GM21825 (cell line): ENCODE results near the gene SCARF2.
A peak's percentile ranks its signal among the peaks of the same experiment; 100 is the strongest.
"Not testable (repeated sequence)": the region's sequence is repeated elsewhere in the genome, so short reads cannot be mapped to it uniquely, and the experiment has no call there.

Experiments
- ATAC-seq: cut with Tn5 transposase; IDR thresholded peaks from one replicate; pipeline ENCODE4 v1.9.1; 2021; ENCODE audit warnings: mild to moderate bottlenecking, moderate library complexity; ENCODE audit not compliant: unreplicated experiment

The SCARF2 gene

DNA sequence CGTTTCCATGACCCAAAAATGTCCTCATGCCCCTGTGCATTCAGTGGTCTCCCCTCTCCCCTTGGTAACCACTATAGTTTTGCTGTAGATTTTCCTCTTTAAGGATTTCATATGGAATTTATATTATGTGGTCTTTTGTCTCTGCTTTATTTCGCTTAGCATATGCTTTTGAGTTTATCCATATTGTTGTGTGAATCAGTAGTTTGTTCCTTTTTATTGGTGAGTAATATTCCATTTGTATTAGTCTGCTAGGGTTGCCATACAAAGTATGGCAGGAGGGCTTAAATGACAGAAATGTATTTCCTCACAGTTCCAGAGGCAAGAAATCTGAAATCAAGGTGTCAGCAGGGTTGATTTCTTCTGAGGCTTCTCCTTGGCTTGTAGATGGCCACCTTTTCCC is 40.1 kb downstream of the SCARF2 start:
- no peak for ATAC-seq

DNA sequence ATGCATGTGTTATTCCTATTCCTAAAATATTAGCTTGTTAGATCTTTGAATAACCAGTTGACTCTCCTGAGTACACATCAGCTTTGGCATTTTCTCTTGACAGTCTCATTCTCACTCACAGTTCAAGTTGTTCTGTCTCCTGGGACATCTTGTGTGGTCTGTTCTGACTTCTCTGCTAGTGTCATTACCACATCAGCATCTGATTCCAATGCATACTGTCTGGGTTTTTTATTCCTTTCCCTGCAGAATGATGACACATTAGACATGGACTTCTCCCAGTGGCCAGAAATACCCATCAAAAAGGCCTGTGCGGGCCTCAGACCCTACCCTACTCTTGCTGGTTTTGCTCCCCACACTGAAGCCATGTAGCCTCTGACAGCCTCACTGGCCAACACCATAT is 41.0 kb downstream of the SCARF2 start:
- no peak for ATAC-seq

DNA sequence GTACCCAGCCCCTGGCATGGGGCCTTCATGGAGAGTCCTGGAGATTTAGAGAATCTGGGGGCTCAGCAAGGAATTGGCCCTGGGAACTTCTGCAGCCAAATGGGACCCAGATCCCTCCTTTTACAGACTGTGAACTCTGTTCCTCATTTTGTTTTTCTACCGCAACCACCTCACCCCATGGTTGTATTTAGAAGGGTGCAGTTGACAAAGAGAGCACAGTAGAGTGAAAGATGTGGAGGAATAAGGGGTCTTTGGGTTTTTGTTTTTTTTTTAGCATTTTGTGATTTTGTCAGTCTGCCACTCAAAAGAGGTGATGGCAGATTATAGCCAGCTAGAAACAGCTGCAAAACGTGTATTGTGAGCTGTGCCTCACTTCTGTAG is 41.7 kb downstream of the SCARF2 start:
- ATAC-seq: no peak

DNA sequence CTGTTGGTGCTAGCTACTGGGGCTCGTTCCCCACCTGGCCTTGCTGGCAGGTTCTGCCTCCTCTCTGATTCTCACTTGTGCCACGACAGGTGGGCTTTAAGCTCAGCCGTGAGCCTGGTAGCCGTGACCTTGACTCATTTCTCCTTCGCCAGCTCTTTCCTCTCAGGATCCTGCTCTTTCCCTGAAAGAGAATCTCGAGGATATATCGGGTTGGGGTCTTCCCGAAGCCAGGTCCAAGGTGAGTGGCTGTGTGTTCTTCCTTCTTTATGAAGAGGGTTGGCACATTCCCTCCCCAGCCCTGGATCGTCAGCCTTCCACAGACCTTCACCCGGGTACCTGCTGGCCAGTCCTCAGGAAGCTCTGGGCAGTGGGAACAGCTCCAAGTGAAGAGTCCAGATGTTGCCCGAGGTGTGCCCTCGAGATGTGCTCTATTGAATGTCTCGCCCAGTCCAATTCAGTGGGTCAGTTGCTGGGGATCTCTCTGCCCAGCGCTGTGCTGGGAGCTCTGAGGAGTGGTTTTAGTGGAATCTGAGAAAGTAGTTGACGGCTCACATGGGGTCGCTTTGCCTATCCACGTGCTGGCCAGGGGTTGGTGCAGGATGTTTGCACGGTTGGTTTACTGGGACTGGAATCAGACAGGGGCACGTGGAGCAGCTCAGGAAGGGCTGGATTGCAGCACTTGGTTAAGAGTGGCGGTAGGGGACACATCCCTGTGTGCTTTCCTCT is 42.3 kb downstream of the SCARF2 start:
- no peak for ATAC-seq

DNA sequence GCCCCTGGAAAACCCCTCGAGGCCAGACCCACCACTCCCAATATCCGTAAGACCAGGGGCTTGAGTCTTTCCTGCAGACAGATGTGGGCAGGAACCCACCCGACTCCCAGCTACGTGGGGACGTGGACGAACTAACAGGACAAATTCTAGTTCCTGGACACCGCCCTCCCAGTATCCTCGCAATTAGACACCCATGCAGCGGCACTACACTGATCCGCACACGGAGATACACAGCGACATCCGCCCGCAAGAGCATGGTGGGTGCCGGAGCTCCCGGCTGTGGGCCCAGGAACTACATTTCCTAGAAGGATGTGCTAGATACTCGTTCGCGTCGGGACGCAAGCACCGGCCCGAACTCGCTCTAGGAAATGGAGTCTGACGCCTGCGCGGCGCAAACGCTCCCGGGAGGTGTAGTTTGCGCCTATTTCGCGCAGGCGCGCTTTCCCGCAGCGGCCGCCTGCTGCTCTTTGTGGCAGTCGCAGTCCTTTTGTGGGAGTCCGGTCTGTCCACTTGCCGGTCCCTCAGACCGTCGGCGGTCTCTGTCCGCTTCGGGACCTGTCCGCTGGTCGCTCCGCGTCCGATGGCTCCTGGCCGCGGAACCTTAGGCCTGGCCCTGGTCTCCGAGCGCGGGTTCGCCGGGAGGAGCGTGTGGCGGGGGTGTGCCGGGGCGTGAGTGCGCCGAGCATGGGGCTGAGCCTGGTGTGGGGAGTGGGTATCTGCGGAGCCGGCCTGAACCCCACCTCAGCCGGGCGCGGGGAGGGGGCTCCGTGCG is 43.7 kb downstream of the SCARF2 start, which contains the start of gene ZNF74:
TSS of gene ZNF74 (plus strand) at position 447 of the 772 bp plus-strand sequence. CDS start 478 bp downstream, outside the sequence.
- ATAC-seq: peak; percentile 80

DNA sequence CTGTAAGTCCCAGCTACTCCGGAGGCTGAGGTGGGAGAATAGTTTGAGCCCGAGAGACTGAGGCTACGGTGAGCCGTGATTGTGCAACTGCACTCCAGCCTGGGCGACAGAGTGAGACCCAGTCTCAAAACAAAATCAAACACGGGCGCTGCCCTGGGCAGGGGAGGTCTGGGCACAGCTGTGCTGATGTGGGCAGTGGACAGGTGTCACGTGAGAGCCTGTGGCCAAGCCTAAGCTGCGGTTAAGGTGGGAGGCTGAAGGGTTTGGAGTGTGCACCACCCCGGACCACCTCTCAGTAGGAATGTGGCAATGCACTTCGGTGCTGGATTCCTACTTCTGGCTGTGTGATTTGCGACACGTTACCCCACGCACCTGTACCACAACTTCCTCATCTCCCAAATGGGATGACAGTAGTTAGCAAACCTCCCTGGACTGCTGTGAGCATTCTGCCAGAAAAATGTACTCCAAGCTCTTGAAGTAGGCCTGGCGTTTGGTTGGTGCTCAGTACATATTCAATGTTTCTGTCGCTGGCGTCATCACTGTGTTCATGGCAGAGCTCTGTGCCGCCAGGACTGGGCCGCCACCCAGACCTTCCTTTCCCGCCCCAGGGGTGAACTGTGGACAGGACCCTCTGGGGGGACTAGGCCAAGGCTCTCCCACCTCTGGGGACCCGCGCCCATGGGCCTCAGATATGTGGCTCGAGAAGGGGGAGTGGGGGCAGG is 44.5 kb downstream of the SCARF2 start:
- ATAC-seq: no peak

DNA sequence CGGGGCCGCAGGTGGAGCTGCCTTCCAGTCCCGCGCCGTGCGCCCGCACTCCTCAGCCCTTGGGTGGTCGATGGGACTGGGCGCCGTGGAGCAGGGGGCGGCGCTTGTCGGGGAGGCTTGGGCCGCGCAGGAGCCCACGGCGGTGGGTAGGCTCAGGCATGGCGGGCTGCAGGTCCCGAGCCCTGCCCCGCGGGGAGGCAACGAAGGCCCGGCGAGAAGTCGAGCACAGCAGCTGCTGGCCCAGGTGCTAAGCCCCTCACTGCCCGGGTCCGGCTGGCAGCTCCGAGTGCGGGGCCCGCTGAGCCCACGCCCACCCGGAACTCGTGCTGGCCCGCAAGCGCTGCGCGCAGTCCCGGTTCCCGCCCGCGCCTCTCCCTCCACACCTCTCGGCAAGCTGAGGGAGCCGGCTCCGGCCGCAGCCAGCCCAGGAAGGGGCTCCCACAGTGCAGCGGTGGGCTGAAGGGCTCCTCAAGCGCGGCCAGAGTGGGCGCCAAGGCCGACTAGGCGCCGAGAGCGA is 45.2 kb downstream of the SCARF2 start:
- not testable (repeated sequence) for ATAC-seq

DNA sequence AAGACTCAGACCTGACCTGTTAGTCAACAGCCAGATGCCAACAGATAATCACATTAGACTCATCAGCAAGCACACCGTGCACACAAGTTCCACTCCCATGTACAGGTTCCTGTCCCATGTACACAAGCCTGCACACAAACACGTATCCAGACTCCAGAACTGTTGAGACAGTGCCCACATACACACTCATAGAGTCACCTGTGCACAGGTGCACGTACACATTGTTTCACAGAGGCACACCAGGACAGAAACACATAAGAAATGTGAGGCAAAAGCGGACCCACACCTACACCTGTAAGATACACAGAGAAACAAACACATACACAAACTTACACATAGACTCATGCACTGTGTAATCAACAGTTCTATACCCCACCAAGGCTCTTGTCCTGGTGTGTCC is 46.4 kb downstream of the SCARF2 start:
- no peak for ATAC-seq

DNA sequence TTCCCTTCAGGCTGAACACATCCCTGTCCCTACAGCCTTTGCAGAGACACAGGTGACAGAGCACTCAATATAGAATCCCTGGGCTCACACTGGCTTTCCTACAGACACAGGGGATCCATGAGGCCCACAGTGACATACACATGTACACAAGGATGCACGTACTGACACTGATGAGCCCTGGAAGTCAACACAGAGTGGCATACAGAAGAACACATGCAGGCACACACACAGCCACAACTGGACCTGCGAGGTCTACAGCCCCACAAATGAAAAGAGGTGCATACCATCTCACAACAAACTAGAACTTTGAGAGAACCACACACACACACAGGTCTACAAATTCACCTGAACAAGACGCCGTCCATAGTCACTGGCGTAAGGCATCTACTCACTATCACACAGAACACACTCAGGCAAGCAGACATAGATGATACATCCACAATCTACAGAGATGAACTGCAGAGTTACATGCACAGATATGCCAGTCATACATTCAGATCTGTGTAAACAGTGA is 47.2 kb downstream of the SCARF2 start:
- no peak for ATAC-seq

DNA sequence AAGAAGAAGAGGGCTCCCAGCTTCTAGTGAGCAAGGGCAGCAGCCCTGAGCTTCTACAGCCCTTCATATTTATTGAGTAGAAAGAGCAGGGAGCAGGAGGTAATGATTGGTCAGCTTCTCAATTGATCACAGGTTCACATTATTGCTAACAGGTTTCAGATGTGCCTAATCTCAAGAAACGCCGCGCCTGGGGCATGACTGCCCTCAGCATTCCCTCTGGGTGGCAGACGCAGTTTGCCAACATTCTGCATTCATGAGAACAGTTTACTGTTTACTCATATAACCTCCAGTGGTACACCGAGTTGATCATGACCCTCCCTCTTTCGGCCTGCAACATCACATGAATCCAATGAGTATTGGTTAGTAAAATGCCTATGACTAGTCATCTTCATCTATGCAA is 48.3 kb downstream of the SCARF2 start:
- ATAC-seq: no peak

DNA sequence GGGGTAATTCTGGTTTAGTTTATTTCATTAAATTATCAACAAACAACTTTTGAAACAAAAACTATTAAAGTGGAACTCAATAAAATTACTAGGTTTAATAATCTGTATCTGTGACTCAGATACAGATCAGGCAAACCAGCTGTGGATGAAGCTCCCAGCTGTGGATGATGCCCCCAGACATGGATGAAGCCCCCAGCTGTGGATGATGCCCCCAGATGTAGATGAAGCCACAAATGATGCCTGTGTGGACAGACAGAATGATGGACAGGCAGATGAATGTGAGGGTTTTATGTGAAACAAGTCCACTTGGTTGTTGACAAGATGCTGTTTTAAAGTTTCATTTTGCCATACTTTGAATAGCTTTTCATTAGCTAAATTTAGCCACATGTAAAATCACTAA is 49.4 kb downstream of the SCARF2 start:
- ATAC-seq: no peak

DNA sequence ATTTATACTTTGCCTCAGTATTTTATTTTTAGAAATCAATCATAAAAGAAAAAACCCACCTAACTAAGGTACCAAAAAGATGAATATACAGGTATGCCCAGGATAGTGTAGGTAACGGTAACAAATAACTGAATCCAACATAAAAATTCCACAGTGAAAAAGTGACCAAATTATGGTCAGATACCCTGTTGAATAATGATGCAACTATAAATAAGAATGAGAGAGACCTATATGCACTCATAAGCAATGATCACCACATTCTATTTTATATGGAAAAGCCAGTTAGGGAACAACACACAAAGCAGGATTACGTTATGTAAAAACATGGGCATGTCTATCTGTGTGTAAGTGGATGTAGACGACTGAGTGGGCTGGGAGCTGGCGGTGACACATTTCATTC is 50.7 kb downstream of the SCARF2 start:
- no peak for ATAC-seq

DNA sequence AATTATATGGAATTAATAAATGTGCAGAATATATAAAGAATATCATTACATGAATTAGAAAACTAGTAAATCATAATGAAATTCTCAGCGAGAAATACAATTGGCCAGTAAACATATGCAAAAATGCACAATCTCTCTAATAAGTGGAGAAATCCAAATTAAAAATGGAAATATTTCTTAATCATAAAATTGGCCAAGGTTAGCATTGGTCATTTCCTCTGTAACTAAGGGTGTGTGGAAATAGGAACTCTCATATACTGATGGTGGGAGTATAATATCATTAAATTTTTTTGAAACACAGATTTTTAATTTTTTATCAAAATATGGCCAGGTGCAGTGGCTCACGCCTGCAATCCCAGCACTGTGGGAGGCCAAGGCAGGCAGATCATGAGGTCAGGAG is 51.3 kb downstream of the SCARF2 start:
- ATAC-seq: no peak

DNA sequence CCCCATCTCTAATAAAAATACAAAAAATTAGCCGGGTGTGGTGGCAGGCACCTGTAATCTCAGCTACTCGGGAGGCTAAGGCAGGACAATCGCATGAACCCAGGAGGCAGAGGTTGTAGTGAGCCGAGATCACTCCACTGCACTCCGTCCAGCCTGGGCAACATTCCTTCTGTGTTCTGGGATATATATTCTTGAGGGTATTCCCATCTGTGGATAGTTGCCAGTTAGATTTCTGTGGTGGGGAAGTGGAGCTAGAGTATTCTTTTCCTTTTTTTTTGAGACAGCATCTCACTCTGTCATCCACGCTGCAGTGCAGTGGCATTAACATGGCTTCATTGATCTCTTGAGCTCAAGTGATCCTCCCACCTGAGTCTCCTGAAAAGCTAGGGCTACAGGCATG is 52.8 kb downstream of the SCARF2 start:
- ATAC-seq: no peak

DNA sequence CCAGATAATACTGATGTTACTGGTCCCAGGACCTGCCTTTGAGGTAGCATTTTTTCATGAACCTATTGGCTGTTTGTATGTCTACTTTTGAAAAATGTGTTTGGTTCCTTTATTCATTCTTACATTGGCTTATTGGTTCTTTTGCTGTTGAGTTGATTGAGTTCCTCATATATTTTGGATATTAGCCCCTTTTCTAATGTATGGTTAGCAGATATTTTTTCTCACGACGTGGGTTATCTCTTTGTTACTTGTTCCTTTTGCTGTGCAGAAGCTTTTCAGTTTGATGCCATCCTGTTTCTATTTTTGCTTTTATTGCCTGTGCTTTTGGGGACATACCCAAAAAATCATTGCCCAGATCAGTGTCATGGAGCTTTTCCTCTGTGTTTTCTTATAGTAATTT is 53.5 kb downstream of the SCARF2 start:
- no peak for ATAC-seq

DNA sequence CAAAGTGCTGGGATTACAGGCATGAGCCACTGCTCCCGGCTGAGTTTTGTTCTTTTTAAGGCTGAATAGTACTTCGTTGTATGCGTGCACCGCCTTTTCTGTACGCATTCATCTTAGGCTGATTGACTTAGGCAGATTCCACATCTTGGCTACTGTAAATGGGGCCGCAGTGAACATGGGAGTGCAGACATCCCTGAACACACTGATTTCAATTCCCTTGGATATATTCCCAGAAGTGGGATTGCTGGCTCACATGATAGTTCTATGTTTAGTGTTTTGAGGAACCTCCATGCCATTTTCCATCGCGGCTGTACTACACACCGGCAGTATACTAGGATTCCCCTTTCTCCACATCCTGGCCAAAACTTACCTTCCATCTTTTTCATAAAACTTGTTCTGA is 54.1 kb downstream of the SCARF2 start:
- ATAC-seq: no peak

DNA sequence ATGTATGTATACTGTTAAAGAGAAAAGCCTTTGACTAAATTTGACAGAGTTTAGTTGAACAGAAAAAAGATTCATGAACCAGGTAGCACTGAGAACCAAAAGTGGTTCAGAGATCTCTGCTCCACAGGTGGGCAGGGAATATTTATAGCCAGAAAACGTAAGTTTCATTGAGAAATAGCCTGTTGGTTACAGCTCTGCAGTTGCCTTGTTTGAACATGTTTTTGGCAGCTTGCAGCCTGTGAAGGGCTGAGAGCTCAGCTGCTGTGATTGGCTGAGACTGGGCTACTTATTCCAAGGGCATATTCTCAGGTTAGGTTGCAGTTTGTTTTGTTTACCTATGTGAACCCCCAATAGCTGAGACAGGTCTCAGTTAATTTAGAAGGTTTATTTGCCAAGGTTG is 57.1 kb downstream of the SCARF2 start:
- ATAC-seq: no peak

DNA sequence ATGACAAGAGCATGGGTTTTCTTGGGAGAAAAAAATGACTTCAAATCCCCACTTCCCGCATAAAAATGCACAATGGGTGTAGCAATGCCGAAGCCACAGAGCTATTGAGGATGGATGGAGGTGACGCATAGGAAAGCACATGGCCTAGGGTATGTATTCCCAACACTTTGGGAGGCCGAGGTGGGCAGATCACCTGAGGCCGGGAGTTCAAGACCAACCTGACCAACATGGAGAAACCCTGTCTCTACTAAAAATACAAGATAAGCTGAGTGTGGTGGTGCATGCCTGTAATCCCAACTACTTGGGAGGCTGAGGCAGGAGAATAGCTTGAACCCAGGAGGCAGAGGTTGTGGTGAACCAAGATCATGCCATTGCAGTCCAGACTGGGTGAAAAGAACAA is 58.9 kb downstream of the SCARF2 start:
- not testable (repeated sequence) for ATAC-seq

DNA sequence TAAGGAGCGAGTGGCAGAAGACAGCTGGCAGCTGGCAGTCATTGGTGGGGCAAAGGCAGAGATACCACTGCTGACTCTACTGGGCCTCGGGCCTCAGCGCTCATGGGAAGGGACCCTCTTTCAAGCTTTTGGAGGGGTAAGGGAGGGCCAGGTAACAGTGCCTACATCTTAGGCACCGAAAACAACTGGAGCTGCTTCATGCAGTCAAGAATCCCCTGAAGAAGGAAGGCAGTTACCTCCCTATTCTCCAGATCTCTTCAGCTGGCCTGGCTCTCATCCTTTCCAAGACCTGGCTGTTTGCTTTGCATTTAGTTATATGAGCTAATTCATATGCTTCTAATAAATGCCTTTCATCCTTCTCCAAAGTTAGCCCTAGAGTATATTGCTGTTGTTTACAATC is 59.5 kb downstream of the SCARF2 start:
- ATAC-seq: no peak

DNA sequence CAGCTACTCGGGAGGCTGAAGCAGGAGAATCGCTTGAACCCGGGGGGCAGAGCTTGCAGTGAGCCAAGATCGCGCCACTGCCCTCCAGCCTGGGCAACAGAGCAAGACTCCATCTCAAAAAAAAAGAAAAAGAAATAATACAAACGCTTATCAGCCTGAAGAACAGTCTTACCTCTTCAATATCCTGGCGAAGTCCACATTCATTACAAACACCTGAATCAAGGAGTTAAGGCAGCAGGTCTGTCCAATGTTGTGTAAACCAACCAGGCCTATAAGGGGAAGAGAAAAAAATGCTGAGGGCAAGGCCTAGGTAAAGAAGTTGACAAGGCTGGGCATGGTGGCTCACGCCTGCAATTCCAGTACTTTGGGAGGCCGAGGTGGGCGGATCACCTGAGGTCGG is 60.6 kb downstream of the SCARF2 start:
- not testable (repeated sequence) for ATAC-seq

DNA sequence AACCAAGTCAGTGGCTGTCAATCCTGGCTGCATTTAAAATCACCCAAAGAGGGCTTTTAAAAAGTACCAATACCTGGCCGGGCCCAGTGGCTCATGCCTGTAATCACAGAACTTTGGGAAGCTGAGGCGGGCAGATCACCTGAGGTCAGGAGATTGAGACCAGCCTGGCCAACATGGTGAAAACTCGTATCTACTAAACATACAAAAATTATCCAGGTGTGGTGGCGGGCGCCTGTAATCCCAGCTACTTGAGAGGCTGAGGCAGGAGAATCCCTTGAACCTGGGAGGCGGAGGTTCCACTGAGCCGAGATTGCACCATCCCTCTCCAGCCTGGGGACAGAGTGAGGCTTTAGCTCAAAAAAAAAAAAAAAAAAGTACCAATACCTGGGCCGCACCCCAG is 61.3 kb downstream of the SCARF2 start:
- not testable (repeated sequence) for ATAC-seq
